Hepatocyte (in vitro differentiated cells): ENCODE data around the gene PSMB7. TPM values are rescaled to one million over a fixed set of nuclear protein-coding genes. Genes with fewer than 3 reads are reported as not detected.
A peak's percentile ranks its signal among the peaks of the same experiment; 100 is the strongest.

Source experiments
- DNase-seq: peaks from one replicate; pipeline ENCODE4 v3.0.0-alpha.2; 2016; ENCODE audit warnings: low spot score
- H2AFZ ChIP-seq: fragments of 200-600 bp; sonication (generic); 2 replicates; pipeline ENCODE4 v1.6.0; 2016; ENCODE audit warnings: antibody characterized with exemption, mild to moderate bottlenecking
- H3K27ac ChIP-seq: fragments of 200-600 bp; sonication (generic); 2 replicates; pipeline ENCODE4 v1.5.1; 2016; ENCODE audit warnings: mild to moderate bottlenecking
- H3K27me3 ChIP-seq: fragments of 200-600 bp; sonication (generic); 2 replicates; pipeline ENCODE4 v1.6.1; 2016
- H3K36me3 ChIP-seq: fragments of 200-600 bp; sonication (generic); replicated peaks from 2 replicates; pipeline ENCODE4 v1.5.1; 2016; ENCODE audit warnings: low read depth; ENCODE audit not compliant: insufficient read depth
- H3K4me1 ChIP-seq: fragments of 200-600 bp; sonication (generic); 2 replicates; pipeline ENCODE4 v1.5.1; 2016; ENCODE audit warnings: mild to moderate bottlenecking, moderate library complexity; ENCODE audit not compliant: insufficient read depth
- H3K4me2 ChIP-seq: fragments of 200-600 bp; sonication (generic); 2 replicates; pipeline ENCODE4 v1.6.0; 2016
- H3K4me3 ChIP-seq: fragments of 200-600 bp; sonication (generic); 2 replicates; pipeline ENCODE4 v1.5.1; 2016; ENCODE audit warnings: mild to moderate bottlenecking
- H3K79me2 ChIP-seq: fragments of 200-600 bp; sonication (generic); 2 replicates; pipeline ENCODE4 v1.6.0; 2017; ENCODE audit warnings: mild to moderate bottlenecking
- H3K9me2 ChIP-seq: fragments of 200-600 bp; sonication (generic); replicated peaks from 2 replicates; pipeline ENCODE4 v1.6.0; 2017; ENCODE audit warnings: mild to moderate bottlenecking; ENCODE audit not compliant: insufficient read depth
- H3K9me3 ChIP-seq: fragments of 200-600 bp; sonication (generic); 2 replicates; pipeline ENCODE4 v1.5.1; 2016; ENCODE audit warnings: low read depth, mild to moderate bottlenecking
- H4K20me1 ChIP-seq: fragments of 200-600 bp; sonication (generic); 2 replicates; pipeline ENCODE4 v1.6.0; 2016; ENCODE audit warnings: mild to moderate bottlenecking; ENCODE audit not compliant: insufficient read depth, poor library complexity, severe bottlenecking
- EZH2 ChIP-seq: fragments of 200-600 bp; sonication (generic); IDR thresholded peaks from 2 replicates; pipeline ENCODE4 v1.6.1; 2016; ENCODE audit warnings: antibody characterized with exemption, mild to moderate bottlenecking, borderline replicate concordance
- EZH2phosphoT487 ChIP-seq: fragments of 200-600 bp; sonication (generic); IDR thresholded peaks from one replicate; pipeline ENCODE4 v1.6.1; 2018; ENCODE audit warnings: antibody characterized with exemption, mild to moderate bottlenecking, low read depth, moderate library complexity; ENCODE audit not compliant: unreplicated experiment, severe bottlenecking
- WGBS: methylation state at CpG from one replicate; pipeline ENCODE4 v1.1.6; 2016; ENCODE audit warnings: low lambda C conversion rate; ENCODE audit errors: missing lambda C conversion rate; 5-methylcytosine and 5-hydroxymethylcytosine counted together
- polyA plus RNA-seq: library from polyadenylated mRNA; unstranded; fragments of >200 nt; fragmentation: Nextera tagmentation; extraction: Ambion mirVana; gene quantifications from 2 replicates; pipeline ENCODE4 v1.2.1, GENCODE V29; 2016
- total RNA-seq: library from RNA; depleted of rRNA; stranded (reverse); fragments of >200 nt; gene quantifications from 2 replicates; pipeline ENCODE4 v1.2.3, GENCODE V29; 2014
- TF ChIP-seq, protein P1 (sequence below): fragments of 200-600 bp; sonication (generic); IDR thresholded peaks from 2 replicates; pipeline ENCODE4 v1.5.1; 2016; ENCODE audit warnings: antibody characterized with exemption, mild to moderate bottlenecking; ENCODE audit not compliant: poor library complexity

Gene PSMB7
- total and polyA plus RNA-seq, 2 experiments from 2014 or later = 189 to 197 TPM

DNA sequence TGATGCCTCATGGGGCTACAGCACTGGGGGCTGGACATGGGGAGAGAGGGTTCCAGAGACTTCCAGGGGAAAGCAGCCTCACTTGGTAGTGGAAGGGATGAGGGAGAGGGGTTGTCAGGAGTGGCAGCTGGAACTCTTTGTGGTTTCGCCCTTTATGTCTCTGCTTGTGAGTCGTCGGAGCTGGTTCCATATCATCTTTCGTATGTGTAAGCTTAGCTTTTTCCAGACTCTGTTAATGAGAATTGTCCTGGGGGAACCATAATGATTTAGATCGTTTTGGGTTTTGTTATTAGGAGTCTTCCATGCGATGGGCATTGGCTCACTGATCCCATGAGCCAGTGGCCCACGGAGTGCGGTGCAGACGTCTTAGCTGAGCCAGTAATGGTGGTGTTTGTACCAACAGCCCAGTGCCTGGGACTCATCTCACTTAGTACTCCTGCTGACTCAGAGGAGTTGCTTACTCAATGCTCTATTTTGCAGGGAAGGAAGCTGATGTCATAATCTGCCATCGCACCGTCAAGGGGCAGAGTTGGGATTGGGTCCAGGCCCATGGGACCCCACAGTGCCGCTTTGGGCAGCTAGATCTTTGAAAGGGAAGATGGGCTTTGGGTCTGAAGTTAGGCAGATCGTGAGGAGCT, 109.0 kb downstream of the PSMB7 start:
- Histone ChIP-seq H3K9me3 (no peaks in the 10 kb centered on the region), H3K4me1 (no peaks in the 10 kb centered on the region), H3K4me2 (no peak overlapping the region), H3K4me3 (no peak overlapping the region), H3K79me2 (no peaks in the 10 kb centered on the region), H2AFZ (no peak overlapping the region), H3K27me3 (no peaks in the 10 kb centered on the region), H3K27ac (peak overlapping the region; percentile 8), H3K36me3 (no peaks in the 10 kb centered on the region), H4K20me1 (no peaks in the 10 kb centered on the region), H3K9me2 (no peaks in the 10 kb centered on the region)
- WGBS = 81% methylated on average over 13 of the region's 13 CpGs
- no peak for DNase-seq
- TF ChIP-seq, protein P1, sequence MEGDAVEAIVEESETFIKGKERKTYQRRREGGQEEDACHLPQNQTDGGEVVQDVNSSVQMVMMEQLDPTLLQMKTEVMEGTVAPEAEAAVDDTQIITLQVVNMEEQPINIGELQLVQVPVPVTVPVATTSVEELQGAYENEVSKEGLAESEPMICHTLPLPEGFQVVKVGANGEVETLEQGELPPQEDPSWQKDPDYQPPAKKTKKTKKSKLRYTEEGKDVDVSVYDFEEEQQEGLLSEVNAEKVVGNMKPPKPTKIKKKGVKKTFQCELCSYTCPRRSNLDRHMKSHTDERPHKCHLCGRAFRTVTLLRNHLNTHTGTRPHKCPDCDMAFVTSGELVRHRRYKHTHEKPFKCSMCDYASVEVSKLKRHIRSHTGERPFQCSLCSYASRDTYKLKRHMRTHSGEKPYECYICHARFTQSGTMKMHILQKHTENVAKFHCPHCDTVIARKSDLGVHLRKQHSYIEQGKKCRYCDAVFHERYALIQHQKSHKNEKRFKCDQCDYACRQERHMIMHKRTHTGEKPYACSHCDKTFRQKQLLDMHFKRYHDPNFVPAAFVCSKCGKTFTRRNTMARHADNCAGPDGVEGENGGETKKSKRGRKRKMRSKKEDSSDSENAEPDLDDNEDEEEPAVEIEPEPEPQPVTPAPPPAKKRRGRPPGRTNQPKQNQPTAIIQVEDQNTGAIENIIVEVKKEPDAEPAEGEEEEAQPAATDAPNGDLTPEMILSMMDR = no peak
- TF ChIP-seq EZH2phosphoT487 = no peak
- no peak for TF ChIP-seq EZH2

DNA sequence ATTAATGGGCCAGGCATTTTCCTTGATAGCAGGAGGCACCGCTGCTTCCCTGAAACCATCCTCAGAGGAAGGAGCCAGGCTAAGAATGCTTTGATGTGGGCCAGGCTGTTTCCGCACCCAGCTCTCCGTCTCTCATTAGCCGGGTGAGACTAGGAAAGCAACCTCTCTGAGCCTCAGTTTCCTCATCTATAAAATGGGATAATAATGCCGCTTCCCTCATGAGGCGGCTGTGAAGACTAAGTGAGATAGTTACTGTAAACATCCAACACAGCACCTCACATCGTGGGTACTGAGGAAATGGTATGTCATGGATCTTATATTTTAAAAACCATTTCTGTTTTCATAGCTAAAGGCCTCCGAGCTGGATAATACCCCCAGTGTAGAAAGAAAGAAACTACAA, 111.0 kb downstream of the PSMB7 start:
- H3K27ac ChIP-seq = no peak overlapping the region
- H4K20me1 ChIP-seq = no peaks in the 10 kb centered on the region
- H3K4me1 ChIP-seq = no peaks in the 10 kb centered on the region
- no peaks in the 10 kb centered on the region for H3K27me3 ChIP-seq
- no peak overlapping the region for H3K4me2 ChIP-seq
- H3K79me2 ChIP-seq = peaks cover under 1% of the 10 kb centered on the region
- 94% methylated on average over 8 of the region's 8 CpGs for WGBS
- H2AFZ ChIP-seq = no peak overlapping the region
- no peak overlapping the region for H3K4me3 ChIP-seq
- no peak for TF ChIP-seq EZH2
- TF ChIP-seq EZH2phosphoT487 = no peak
- TF ChIP-seq, protein P1 = no peak
- H3K9me3 ChIP-seq = no peaks in the 10 kb centered on the region
- DNase-seq = no peak
- H3K9me2 ChIP-seq = no peaks in the 10 kb centered on the region
- no peaks in the 10 kb centered on the region for H3K36me3 ChIP-seq

DNA sequence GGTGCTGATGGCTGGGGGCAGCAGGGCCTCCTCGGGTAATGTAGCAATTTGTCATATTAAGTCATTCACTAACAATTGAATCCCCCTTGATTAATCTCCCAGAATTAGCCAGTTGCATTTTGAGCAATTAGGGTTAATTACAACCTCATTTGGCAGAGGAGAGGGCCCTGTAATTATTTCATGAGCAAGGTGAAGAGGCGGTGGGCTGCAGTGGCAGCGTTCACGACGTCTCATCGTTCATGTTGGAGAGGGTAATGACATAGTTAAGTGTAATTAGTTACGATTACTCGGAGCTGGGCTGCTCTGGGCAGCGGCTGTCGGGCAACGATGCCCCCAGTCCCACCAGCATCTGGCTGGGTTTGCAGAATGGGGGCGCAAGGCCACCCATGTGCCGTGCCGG, 111.5 kb downstream of the PSMB7 start:
- Histone ChIP-seq H3K4me1 (no peaks in the 10 kb centered on the region), H3K27me3 (no peaks in the 10 kb centered on the region), H2AFZ (no peak overlapping the region), H3K79me2 (peaks cover 6% of the 10 kb centered on the region), H3K27ac (no peak overlapping the region), H3K4me3 (no peak overlapping the region), H3K9me2 (no peaks in the 10 kb centered on the region), H3K4me2 (no peak overlapping the region), H3K9me3 (no peaks in the 10 kb centered on the region), H4K20me1 (peaks cover 1% of the 10 kb centered on the region), H3K36me3 (no peaks in the 10 kb centered on the region)
- TF ChIP-seq EZH2 (no peak), EZH2phosphoT487 (no peak)
- TF ChIP-seq, protein P1 = no peak
- WGBS = 92% methylated on average over 14 of the region's 14 CpGs
- no peak for DNase-seq

Other genes with a start within 250 kb of the PSMB7 start
- gene NEK6, start 157.5 kb downstream of the PSMB7 start, total RNA-seq = 33.5 and 35.7 TPM in 2 replicates
- gene NEK6, start 157.5 kb downstream of the PSMB7 start, polyA plus RNA-seq = 41.6 and 44.7 TPM in 2 replicates
- not detected in 2 replicates for gene ADGRD2, start 35.0 kb upstream of the PSMB7 start, total RNA-seq
- not detected in 2 replicates for gene ADGRD2, start 35.0 kb upstream of the PSMB7 start, polyA plus RNA-seq
- 0.07 and 0.20 TPM in 2 replicates for gene NR5A1, start 92.0 kb upstream of the PSMB7 start, total RNA-seq
- gene NR5A1, start 92.0 kb upstream of the PSMB7 start, polyA plus RNA-seq = 0.13 and 0.36 TPM in 2 replicates